HG03432 (cell line): Measurements from ENCODE around the gene PNPLA3.

Experiments
- ATAC-seq: cut with Tn5 transposase; IDR thresholded peaks from one replicate; pipeline ENCODE4 v1.9.1; 2021; ENCODE audit warnings: mild to moderate bottlenecking, moderate library complexity; ENCODE audit not compliant: unreplicated experiment

PNPLA3 gene, protein sequence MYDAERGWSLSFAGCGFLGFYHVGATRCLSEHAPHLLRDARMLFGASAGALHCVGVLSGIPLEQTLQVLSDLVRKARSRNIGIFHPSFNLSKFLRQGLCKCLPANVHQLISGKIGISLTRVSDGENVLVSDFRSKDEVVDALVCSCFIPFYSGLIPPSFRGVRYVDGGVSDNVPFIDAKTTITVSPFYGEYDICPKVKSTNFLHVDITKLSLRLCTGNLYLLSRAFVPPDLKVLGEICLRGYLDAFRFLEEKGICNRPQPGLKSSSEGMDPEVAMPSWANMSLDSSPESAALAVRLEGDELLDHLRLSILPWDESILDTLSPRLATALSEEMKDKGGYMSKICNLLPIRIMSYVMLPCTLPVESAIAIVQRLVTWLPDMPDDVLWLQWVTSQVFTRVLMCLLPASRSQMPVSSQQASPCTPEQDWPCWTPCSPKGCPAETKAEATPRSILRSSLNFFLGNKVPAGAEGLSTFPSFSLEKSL

DNA sequence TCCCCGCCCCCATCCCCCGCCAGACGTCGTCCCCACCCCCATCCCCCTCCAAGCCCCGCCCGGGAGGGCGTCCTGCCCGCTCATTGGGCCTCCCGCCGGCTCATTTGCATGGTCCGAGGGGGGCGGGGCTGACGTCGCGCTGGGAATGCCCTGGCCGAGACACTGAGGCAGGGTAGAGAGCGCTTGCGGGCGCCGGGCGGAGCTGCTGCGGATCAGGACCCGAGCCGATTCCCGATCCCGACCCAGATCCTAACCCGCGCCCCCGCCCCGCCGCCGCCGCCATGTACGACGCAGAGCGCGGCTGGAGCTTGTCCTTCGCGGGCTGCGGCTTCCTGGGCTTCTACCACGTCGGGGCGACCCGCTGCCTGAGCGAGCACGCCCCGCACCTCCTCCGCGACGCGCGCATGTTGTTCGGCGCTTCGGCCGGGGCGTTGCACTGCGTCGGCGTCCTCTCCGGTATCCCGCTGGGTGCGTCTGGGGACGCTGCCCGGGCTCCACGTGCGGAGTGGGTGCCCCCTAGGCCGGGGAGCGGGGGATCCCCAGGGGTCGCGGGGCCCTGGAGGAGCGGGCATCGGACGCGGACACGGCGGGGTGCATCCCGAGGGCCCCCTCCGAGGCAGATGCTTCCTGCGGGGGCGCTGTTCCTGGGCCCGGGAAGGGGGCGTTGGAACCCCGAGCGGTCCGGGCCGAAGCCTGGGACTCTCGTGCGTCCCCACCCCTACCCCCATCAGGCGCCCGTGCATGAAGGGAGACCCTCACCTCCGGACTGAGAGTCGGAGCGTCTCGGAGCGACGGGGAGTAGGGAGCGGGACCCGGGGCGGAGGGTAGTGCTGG is at the start of gene PNPLA3:
Gene PNPLA3, plus strand, starts transcription at position 175 of the 834 bp plus-strand sequence. Its CDS starts 107 bp downstream, at position 282.
- peak; percentile 67 for ATAC-seq

DNA sequence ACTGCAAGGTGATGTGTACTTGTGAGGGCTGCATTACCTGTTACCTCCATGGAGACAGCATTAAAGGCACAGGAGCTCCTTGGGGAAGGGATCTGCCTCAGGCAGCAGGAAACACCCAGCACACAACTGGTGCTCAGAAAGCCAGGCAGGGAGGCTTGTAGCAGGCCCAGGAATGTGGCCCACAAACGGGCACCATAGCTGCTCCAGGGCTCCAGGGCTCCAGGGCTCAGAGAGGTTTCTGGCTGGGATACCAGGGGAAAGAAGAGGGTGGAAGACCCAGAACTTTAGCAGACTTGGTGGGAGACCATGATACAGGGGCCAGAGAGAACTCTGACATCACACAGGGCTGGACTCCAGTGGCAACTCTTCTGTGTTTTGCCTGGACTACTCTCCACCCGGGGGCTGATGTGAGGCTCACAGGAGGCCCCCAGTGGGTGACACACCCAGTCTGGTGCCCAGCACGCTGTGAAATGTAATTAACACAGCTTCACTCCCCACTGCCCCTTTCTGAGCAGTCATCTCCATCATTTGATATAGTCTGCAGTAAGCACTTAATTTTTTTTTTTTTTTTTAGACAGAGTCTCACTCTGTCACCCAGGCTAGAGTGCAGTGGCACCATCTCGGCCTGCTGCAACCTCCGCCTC is 46.6 kb upstream of the PNPLA3 start:
- no peak for ATAC-seq

DNA sequence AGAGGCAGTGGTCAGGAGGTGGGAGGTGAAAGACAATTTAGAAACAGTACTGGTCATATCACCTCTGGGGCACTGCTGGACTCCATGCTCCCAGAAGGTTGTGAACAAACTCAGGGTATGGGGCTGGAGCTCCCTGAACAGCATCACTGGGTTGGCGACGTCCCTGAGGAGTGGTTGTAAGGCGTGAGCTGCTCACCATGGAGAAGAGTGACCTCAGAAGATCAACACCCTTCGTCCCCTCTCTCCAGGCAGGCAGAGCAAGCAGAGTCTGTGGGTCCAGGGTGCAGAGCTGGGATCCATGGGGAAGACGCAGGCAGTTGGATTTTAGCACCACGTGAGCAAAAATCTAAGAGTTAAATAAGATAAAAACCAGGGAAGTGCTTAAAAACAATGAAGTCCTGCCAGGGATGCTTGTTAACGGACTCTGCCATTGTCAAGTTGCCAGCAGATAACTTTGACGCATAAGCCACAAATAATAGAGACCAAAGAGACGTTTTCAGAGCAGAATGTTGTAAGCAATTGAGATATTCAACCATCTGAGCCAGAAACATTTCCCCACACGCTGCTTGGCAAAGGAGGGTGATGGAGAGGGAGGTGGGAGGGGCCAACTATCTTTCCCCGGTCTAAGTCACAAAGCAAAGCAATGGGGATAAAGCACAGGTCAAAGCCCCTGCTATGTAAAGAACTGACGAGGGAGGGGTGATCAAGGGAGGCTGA is 45.4 kb upstream of the PNPLA3 start:
- ATAC-seq: no peak

DNA sequence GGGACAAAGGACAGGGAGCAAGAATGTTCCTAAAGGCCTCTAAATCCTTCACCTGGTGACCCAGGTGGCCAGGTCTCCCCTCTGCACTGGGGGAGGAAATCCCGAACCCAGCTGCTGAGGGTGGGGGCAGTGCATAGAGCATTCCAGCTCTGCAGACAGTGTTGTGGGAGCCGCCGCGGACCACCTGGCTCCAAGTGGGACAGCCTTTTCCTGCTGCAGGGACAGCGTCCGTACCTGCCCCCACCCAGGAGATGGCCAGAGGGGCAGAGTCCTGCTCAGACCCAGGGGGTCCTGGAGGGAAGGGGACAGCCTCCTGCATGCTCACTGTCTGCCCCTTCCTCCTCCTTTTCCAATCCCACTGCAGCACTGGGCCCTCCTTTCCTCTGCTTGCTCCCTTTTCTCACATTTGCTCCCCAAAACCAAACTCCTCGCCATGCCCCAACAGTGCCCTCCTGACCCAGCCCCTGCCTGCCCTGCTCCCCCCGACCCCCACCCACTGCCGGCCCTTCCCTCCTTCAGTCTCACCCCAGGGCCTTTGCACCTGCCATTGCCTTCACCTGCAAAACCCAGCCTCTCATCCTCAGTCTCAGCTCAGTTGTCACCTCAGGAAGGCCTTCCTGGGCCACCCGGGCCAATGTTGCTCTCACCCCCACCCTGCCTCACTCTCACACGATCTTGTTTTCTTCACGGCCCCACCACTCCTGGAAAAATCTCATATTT is 44.6 kb upstream of the PNPLA3 start:
- ATAC-seq: no peak

DNA sequence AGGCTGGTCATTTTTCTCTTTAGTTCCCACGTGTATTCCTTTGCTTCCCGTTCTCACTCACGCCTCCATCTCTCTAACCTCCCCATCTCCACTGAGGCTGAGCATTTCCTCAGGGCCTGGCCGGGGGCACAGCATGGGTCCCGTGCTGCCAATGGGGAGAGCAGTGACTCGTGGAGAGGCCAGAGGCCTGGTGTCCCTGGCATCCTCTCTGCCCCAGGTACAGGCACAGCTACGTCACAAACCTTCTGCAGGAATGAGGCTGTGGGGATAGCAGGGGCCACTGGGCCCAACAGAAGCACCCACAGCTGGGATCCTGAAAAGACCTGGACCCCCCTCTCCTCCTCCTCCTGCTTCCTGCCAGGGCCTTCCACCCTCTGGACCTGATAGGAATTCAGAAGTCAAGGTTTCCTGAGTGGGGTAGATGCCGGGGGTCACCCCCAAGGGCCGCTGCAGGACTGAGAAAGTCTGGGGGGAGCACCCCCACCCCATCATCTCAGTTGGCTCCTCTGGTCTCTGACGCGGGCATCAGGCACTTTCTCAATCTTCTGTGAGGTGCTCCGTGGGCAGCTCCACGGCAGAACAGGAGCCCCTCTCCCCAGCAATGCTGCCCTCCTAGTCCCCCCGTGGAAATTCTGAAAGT is 43.6 kb upstream of the PNPLA3 start:
- no peak for ATAC-seq

DNA sequence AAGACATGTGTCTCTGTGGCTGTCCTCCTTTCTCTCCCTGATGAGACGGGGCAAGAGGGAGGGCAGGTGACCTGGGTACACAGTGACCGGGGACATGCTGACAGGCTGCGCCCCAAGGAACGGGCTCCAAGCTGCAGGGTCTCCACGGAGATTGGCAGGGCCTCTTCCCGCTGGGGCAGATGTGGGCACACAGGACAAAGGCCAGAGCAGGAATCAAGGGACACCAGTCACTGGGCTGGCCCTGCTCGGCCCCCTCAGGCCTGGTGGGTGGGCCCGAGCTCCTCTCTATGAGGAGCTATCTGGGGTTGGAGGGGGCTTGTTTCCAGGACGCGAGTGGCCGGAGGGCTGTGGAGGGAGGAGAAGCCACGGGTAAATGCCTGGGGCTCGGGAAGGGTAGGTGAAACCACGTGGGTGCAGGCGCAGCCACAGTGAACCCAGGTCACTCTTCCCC is 43.0 kb upstream of the PNPLA3 start:
- no peak for ATAC-seq

DNA sequence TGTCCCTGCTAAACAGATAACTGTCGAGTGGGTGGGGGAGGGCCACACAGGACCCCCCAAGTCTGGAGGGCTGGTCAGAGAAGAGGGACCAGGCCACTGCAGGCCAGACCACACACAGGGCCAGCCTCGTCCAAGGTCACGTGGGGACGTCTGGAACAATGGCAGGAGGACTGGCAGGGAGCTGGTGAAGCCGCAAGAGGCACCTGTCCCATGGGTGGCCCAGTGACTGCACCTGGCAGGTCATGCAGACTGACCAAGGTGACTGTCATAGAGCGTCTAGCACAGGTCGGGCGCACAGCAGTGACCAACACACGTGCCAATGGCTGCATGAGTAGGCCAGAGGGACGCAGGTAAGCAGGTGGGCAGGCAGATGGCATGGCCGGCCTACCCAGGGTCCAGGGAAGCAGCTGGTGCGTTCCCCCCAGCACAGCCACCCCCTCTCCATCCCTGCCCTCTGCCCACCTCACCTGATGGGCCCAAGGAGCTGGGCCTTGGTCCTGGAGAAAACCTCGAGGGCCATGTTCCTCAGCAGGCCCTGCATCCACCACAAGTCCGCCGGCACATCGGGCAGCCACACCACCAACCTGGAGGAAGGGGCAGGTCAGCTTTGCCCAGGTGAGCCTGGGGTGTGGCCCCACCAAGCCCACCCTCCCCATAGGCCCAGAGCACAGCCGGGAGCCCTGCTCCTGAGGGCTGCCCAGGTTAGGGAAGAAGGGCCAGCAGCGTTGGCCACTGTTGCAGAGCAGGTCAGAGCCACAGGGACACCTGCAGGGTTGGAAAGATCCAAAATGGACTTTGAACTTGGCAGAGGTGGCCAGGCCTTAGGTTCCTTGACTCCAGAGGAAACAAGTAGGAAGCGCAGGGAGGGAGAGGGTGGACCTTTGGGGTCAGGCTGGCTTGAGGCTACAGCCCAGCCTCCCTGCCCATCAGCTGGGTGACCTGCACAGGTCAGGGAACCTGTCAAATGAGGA is 42.2 kb upstream of the PNPLA3 start:
- ATAC-seq: no peak

DNA sequence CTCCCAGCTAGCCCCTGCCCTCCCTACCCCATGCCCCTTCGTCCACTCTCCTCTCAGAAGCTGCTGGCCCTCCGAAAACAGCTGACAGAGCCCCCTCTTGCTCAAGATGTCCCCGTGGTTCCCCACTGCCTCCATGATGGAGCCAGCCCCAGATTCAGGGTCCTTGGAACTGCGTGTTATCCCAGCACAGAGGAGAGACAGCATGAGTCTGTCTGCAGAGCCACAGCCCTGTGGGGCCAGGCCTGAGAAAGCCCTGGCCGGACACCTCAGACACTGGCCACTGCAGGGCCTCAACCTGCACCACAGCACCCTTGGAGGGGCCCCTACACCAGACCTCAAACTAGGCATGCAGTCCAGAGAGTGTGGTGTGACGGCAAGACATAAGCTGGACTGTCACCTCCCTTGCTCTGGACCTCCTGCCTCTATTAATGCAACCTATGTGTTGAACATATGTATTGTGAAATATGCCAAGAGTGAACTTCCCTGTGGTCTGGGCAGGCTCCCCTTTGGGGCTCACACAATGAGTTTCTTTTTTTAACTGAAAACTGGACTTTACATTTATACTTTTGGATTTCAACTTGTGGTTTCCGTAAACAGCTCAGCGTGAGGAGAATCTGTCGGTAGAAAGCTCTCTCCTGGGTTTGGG is 41.4 kb upstream of the PNPLA3 start:
- ATAC-seq: no peak

DNA sequence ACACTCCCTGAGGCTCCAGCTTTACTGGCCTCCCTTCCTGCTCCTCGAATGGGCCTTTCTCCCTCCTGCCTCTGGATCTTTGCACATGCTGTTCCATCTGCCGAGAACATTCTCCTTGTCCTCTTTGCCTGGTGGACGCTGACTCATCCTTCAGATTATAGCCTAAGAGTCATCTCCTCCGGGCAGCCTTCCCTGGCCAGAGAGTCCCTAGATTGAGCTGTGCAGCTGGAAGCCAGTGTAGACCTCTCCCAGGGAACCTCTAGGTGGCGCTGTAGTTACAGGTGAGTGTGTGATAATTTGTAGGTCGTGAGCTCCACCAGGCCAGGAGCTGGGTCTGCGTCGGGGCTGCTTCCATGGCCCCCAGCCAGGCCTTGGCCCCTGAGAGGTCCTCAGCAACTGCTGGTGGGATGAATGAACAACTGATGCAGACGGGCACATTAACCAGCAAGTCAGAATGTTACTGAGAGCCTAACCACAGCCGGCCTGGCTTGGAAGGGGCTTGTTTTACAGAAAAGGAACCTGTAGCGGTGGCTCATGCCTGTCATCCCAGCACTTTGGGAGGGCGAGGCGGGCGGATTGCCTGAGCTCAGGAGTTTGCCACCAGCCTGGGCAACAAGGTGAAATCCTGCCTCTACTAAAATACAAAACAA is 40.5 kb upstream of the PNPLA3 start:
- ATAC-seq: no peak

DNA sequence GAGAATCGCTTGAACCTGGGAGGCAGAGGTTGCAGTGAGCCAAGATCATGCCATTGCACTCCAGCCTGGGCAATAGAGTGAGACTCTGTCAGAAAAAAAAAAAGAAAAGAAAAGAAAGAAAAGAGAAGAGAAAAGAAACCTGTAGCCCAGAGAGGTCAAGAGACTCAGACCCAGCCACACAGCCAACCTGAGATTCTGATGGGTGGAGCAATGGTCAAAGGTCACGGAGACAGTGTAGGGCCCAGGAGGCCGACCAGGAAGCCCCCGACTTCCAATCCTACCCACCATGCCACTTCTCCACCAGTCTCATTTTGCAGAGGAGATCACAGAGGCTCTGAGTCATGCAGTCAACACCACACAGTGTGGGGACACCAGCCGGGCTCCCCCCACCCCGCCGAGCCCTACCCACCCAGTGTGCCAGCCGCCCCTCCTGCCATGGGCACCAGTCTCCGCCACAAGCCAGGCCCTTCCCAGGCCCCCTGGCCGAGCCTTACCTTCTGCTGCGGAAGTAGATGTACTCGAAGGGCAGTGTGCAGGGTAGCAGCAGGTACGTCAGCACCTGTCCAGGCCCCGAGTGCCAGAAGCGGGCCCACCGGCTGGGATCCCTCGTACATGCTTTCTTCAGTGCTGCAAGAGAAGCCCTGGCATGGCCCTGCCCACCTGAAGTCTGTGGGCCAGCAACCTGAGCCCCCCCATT is 39.7 kb upstream of the PNPLA3 start:
- no peak for ATAC-seq

DNA sequence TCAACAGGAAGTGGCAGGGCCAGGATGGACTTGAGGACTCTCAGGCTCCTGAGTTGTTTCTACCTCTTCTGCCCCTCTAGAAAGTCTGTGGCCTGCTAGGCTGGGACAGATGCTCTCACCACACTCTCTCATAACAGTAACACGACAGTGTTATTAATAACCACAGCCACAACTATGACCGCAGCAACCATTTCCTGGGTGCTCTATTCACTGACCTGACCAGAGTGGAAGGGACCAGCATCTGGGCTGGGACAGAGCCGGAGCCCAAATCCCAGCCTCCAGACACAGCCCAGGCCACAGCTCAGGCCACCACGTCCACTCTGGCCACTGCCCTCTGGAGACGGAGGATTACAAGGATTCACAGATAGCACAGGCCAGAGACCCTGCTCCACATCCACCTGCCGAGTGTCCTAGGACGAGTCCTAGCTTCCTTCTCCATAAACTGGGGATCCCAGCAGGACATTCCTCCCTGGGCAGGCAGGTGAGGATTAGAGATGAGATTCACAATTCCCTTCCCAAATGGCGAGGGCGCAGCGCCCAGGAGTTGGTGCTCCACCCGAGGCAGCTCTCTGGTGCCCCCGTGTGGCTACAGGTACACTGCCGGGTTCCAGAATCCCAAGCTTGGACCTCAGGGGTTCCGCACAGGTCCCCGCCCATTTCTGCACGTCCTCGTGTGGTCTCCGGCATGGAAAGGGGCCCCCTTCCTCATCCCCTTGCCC is 38.8 kb upstream of the PNPLA3 start:
- peak; percentile 69 for ATAC-seq

DNA sequence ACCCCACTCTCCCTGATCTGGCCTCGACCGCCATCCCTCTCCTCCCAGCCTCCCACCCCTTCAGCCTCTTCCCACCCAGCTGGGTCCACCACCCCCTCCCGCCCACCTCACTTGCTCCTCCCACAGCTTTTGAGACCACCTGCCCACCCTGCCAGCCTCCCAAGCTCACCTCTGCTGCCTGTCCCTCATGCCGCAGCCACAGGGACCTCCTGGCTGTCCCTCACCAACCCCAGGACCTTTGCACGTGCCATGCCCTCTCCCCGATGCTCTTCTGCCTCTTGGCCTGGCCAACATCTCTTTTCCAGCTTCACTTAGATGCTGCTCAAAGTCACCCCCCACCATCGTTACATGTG is 38.3 kb upstream of the PNPLA3 start:
- no peak for ATAC-seq

DNA sequence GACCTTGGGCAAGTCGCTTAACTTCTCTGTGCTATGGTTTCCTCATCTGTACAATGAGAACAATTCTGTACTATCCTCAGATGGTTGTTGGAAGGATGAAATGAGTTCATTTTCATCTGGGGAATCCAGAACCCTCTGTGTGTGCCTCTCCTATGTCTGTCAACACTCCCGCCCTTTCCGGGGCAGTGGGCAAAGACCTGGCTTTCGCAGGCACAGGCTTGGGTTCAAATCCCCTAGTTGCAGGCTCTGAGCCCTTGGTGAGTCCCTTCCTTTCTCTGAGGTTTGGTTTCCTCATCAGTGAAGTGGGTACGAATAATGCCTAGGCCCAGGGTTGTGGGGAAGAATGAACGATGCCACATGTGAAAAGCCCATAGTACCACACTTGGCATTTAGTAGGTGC is 37.8 kb upstream of the PNPLA3 start:
- no peak for ATAC-seq

DNA sequence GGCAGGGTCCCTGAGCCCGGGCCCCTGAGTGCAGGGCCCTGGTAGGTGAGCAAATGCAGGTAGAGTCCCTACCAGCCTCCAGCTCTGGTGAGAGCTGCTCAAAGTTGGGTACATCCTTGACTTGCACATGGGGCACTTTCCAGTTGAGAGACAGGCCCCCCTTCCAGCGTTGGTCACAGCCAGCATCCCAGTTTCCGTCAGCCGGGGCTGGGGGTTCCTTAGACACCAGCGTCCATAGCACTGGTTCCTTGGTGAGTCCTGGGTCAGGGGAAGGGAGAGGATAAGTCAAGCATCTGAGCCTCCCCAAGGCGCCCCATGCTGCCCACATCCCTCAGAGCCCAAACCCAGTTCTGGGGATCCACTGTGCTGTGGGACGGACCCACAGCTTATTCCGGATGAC is 37.4 kb upstream of the PNPLA3 start:
- ATAC-seq: no peak

DNA sequence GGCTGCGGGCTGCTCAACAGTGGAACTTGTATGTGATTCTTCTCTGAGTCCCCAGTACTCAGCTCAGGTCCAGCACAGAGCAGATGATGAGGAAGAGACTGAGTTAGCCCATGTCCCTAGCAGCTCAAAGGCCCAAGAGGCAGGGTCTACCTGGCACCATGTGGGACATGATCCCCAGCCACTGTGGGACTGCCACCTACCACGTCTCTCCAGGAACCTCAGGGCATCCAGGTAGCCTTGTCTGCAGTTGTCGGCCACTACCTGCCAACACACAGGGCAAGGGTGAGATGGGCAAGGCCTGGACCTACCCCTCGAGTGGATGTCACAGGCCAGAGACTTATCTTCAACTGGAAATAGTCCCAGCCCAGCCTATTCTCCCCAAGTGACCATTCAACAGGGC is 36.2 kb upstream of the PNPLA3 start:
- no peak for ATAC-seq

DNA sequence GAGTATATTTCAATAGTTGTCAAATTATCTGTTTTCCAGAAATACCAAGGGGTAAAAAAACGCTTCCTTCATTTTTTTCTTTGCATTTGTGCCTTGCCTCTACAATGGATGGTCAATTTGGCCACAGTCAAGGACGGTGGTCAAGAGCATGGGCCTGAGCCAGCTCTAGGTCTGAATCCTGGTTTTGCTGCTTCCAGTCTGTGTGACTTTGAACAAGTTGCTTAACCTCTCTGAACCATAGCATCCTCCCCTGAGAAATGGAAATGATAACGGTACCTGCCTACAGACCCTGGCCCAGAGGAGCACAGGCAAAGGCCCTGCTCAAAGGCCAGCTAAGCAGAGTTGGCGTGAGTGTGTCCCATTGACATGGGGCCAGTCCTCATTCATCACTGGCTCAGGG is 34.9 kb upstream of the PNPLA3 start:
- ATAC-seq: no peak
